Neural progenitor cell (in vitro differentiated cells): Measurements from ENCODE around the gene KRTAP10-2. TPM values are rescaled to one million over a fixed set of nuclear protein-coding genes. Genes with fewer than 3 reads are reported as not detected.
A peak's percentile ranks its signal among the peaks of the same experiment; 100 is the strongest.
"Not testable (repeated sequence)": the region's sequence is repeated elsewhere in the genome, so short reads cannot be mapped to it uniquely, and the experiment has no call there.

Experiments
- DNase-seq: peaks from one replicate; pipeline ENCODE4 v3.0.0-alpha.2; 2016; ENCODE audit warnings: low spot score
- H2AFZ ChIP-seq: fragments of 200-600 bp; sonication (generic); replicated peaks from 2 replicates; pipeline ENCODE4 v1.6.1; 2016; ENCODE audit warnings: antibody characterized with exemption
- H3F3A ChIP-seq: fragments of 200-600 bp; sonication (generic); 2 replicates; pipeline ENCODE4 v1.6.1; 2016; ENCODE audit warnings: antibody characterized with exemption, low read depth
- H3K27ac ChIP-seq: fragments of 200-600 bp; sonication (generic); 2 replicates; pipeline ENCODE4 v1.5.1; 2016; ENCODE audit warnings: mild to moderate bottlenecking
- H3K27me3 ChIP-seq: fragments of 200-600 bp; sonication (generic); 2 replicates; pipeline ENCODE4 v1.6.1; 2016; ENCODE audit warnings: mild to moderate bottlenecking, moderate library complexity
- H3K36me3 ChIP-seq: fragments of 200-600 bp; sonication (generic); 2 replicates; pipeline ENCODE4 v1.5.1; 2016
- H3K4me1 ChIP-seq: fragments of 200-600 bp; sonication (generic); 2 replicates; pipeline ENCODE4 v1.6.1; 2016; ENCODE audit warnings: mixed run types
- H3K4me2 ChIP-seq: fragments of 200-600 bp; sonication (generic); 2 replicates; pipeline ENCODE4 v1.6.1; 2016
- H3K4me3 ChIP-seq: fragments of 200-600 bp; sonication (generic); 2 replicates; pipeline ENCODE4 v1.5.1; 2016
- H3K79me2 ChIP-seq: fragments of 200-600 bp; sonication (generic); 2 replicates; pipeline ENCODE4 v1.6.1; 2016; ENCODE audit warnings: low read depth
- H3K9ac ChIP-seq: fragments of 200-600 bp; sonication (generic); 2 replicates; pipeline ENCODE4 v1.6.1; 2016
- H3K9me3 ChIP-seq: fragments of 200-600 bp; sonication (generic); 2 replicates; pipeline ENCODE4 v1.5.1; 2016; ENCODE audit warnings: low read depth
- H4K20me1 ChIP-seq: fragments of 200-600 bp; sonication (generic); 2 replicates; pipeline ENCODE4 v1.6.1; 2016; ENCODE audit warnings: low read depth
- H3K27ac Mint-ChIP-seq: 3 replicates; pipeline ENCODE4 v1.8.0; 2021; ENCODE audit warnings: mixed read lengths
- H3K27me3 Mint-ChIP-seq: 2 replicates; pipeline ENCODE4 v1.8.0; 2022; ENCODE audit warnings: low read depth, mild to moderate bottlenecking, inconsistent platforms, moderate library complexity, mixed read lengths; ENCODE audit not compliant: insufficient read depth
- H3K36me3 Mint-ChIP-seq: 3 replicates; pipeline ENCODE4 v1.8.0; 2021; ENCODE audit warnings: mixed read lengths
- H3K4me1 Mint-ChIP-seq: 3 replicates; pipeline ENCODE4 v1.8.0; 2021; ENCODE audit warnings: mixed read lengths
- H3K4me3 Mint-ChIP-seq: 3 replicates; pipeline ENCODE4 v1.8.0; 2021; ENCODE audit warnings: mild to moderate bottlenecking, moderate library complexity, mixed read lengths
- H3K9me3 Mint-ChIP-seq: 3 replicates; pipeline ENCODE4 v1.8.0; 2020; ENCODE audit warnings: mixed read lengths
- EZH2 ChIP-seq: fragments of 200-600 bp; sonication (generic); IDR thresholded peaks from 2 replicates; pipeline ENCODE4 v1.6.1; 2017; ENCODE audit warnings: antibody characterized with exemption, mild to moderate bottlenecking, moderate library complexity
- EZH2phosphoT487 ChIP-seq: fragments of 200-600 bp; sonication (generic); IDR thresholded peaks from 2 replicates; pipeline ENCODE4 v1.6.1; 2017; ENCODE audit warnings: antibody characterized with exemption
- total RNA-seq: library from RNA; depleted of rRNA; stranded (reverse); fragments of >200 nt; gene quantifications from 2 replicates; pipeline ENCODE4 v1.2.3, GENCODE V29; 2015; ENCODE audit warnings: low replicate concordance
- TF ChIP-seq, protein P1 (sequence below): fragments of 200-600 bp; sonication (generic); IDR thresholded peaks from 2 replicates; pipeline ENCODE4 v1.5.1; 2017; ENCODE audit warnings: antibody characterized with exemption, mild to moderate bottlenecking

KRTAP10-2 gene
- total RNA-seq, 1 donor from 2014 or later: not detected

DNA sequence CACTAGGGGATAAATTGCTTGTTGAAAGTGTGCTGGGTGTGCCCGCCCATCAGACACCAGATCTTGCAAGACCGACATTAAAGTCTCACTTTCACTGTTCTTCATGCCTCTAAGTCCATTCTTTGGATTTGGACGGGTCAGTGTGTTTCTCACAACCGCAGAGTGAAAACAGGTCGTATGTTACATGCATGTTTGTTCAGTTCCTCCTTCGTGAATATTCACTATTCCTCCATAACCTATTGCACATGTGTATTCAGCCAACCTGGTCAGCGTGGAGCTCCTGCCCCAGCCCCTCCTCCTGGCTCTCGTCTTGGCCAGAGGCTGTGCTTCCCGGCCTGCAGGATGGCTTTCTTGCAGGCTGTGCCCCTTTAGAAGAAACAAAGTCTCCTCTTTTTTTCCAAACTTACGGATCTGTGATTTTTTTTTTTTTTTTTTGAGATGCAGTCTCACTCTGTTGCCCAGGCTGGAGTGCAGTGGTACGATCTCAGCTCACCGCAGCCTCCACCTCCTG, 43.2 kb upstream of the KRTAP10-2 start:
- H3K27ac ChIP-seq: no peak overlapping the region
- Mint-ChIP-seq H3K27me3 (peaks cover 3% of the 10 kb centered on the region), H3K27ac (no peak overlapping the region)

DNA sequence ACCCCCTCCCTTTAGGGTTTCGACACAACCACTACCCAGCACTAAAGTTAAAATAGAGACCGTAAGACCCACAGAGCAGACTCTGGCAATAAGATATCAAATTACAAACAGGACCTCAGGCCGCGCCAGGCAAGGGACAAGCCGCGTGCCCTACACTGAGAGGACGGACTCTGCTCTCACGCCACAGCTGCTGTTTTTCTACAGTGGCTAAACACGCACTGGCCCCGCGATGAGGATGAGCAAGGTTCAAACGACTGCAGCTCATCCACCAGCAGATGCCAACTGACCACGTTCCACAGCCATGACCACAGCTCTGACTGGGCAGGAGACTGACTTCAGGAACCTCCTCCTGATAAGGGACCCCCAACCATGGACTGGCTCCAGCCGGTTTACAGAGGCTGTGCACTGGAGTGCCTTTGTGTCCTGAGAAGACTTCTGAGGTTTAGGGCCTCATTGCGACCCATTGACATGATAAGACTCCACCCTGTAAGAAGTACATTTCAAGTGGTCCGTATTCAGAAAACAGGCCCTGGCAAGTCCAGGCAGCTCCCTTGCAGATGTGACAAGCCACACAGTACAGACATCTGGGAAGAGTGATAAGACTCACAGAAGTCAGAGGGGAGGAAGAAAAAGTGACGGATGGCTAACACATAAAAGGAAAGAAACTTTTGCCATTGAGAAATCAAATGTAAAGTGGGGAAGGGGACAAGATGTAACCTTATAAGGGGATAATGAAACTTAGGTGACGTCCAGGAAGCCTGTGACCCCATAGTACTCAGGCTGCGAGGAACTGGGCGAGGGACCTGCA, 42.5 kb upstream of the KRTAP10-2 start:
- peak overlapping the region; percentile 62 for H3K27ac Mint-ChIP-seq
- H3K4me1 Mint-ChIP-seq: peaks cover 17% of the 10 kb centered on the region
- no peak overlapping the region for H2AFZ ChIP-seq
- no peaks in the 10 kb centered on the region for H3K36me3 ChIP-seq
- H3K9me3 Mint-ChIP-seq: peaks cover 2% of the 10 kb centered on the region
- no peak for TF ChIP-seq EZH2phosphoT487
- no peak for TF ChIP-seq EZH2
- TF ChIP-seq, protein P1, sequence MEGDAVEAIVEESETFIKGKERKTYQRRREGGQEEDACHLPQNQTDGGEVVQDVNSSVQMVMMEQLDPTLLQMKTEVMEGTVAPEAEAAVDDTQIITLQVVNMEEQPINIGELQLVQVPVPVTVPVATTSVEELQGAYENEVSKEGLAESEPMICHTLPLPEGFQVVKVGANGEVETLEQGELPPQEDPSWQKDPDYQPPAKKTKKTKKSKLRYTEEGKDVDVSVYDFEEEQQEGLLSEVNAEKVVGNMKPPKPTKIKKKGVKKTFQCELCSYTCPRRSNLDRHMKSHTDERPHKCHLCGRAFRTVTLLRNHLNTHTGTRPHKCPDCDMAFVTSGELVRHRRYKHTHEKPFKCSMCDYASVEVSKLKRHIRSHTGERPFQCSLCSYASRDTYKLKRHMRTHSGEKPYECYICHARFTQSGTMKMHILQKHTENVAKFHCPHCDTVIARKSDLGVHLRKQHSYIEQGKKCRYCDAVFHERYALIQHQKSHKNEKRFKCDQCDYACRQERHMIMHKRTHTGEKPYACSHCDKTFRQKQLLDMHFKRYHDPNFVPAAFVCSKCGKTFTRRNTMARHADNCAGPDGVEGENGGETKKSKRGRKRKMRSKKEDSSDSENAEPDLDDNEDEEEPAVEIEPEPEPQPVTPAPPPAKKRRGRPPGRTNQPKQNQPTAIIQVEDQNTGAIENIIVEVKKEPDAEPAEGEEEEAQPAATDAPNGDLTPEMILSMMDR: no peak
- peaks cover 17% of the 10 kb centered on the region for H3F3A ChIP-seq
- H3K27me3 ChIP-seq: no peaks in the 10 kb centered on the region
- H4K20me1 ChIP-seq: no peaks in the 10 kb centered on the region
- no peak overlapping the region for H3K4me3 Mint-ChIP-seq
- H3K9ac ChIP-seq: no peak overlapping the region
- H3K36me3 Mint-ChIP-seq: no peaks in the 10 kb centered on the region
- peaks cover 3% of the 10 kb centered on the region for H3K27me3 Mint-ChIP-seq
- DNase-seq: no peak
- no peak overlapping the region for H3K4me2 ChIP-seq
- H3K27ac ChIP-seq: no peak overlapping the region
- H3K4me3 ChIP-seq: no peak overlapping the region
- H3K79me2 ChIP-seq: no peaks in the 10 kb centered on the region
- peaks cover 3% of the 10 kb centered on the region for H3K9me3 ChIP-seq
- peaks cover 21% of the 10 kb centered on the region for H3K4me1 ChIP-seq

More for the DNA sequence above, 43.2 kb upstream of the KRTAP10-2 start:
- Histone ChIP-seq H3K36me3 (no peaks in the 10 kb centered on the region), H3K4me1 (peaks cover 25% of the 10 kb centered on the region), H3K9me3 (peaks cover 3% of the 10 kb centered on the region), H4K20me1 (no peaks in the 10 kb centered on the region), H3F3A (peaks cover 24% of the 10 kb centered on the region), H3K4me2 (no peak overlapping the region), H3K9ac (no peak overlapping the region), H3K79me2 (no peaks in the 10 kb centered on the region), H3K4me3 (no peak overlapping the region), H3K27me3 (no peaks in the 10 kb centered on the region), H2AFZ (no peak overlapping the region)
- DNase-seq: no peak
- H3K4me3 Mint-ChIP-seq: no peak overlapping the region
- H3K4me1 Mint-ChIP-seq: peaks cover 15% of the 10 kb centered on the region
- no peaks in the 10 kb centered on the region for H3K36me3 Mint-ChIP-seq
- peaks cover 2% of the 10 kb centered on the region for H3K9me3 Mint-ChIP-seq
- TF ChIP-seq EZH2 (no peak), EZH2phosphoT487 (no peak)
- TF ChIP-seq, protein P1: no peak

DNA sequence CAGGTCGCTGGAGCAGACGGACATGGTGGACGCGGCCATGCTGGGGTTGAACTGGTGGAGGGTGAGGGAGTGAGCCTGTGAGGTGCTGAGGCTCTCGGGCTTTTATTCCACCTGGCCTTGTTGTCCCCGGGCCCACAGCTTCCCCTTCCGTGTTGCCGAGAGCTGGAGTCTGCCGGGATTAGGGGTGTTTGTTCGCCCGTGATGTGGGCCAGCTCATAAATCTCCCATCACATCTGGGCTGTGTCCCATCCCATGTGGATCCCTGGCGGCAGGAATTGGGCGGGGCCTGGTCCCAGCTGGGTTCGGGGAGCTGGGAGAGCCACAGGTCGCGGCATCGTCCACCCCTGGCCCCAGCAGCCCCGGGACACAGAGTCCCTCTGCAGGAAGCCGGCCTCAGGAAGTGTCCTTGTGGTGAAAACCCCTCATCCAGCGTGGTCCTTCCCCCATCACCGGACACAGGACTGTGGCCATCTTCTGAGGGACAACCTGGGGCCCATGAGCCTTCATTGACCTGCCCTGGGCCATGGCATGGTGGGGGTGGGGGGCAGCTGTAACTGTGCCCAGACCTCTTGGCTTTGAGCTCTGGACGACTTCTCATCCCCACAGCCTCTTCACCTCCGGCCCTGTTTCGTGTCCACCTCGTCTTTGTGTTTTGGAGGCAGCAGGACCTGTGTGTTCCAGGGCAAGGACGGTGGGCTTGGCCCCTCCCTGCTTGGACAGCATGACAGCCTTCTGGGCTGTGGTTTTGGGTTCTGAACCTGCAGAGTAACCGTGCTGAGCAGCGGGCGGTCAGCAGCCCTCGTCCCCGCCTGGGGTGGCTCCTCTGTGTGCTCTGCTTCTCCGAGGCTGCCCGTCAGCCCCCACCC, 41.4 kb upstream of the KRTAP10-2 start, which contains the start of gene KRTAP10-6:
KRTAP10-6 (minus strand) TSS at position 60 of the 866 bp plus-strand sequence; CDS start at position 39, 21 bp downstream.
- DNase-seq: no peak
- H3K27me3 Mint-ChIP-seq: peaks cover 3% of the 10 kb centered on the region
- TF ChIP-seq, protein P1: no peak
- TF ChIP-seq EZH2 (no peak), EZH2phosphoT487 (no peak)
- Histone ChIP-seq H3K27ac (no peak within 1 kb of the TSS), H3K4me1 (peaks cover 12% of the 10 kb centered on the region), H2AFZ (peak within 1 kb of the TSS; percentile 42), H3K4me3 (no peak within 1 kb of the TSS), H3K27me3 (no peaks in the 10 kb centered on the region), H3K9me3 (no peaks in the 10 kb centered on the region), H3K79me2 (no peaks in the 10 kb centered on the region), H3F3A (peaks cover 6% of the 10 kb centered on the region), H3K9ac (no peak within 1 kb of the TSS), H4K20me1 (no peaks in the 10 kb centered on the region), H3K4me2 (no peak within 1 kb of the TSS), H3K36me3 (no peaks in the 10 kb centered on the region)
- no peak within 1 kb of the TSS for H3K4me3 Mint-ChIP-seq
- peaks cover 15% of the 10 kb centered on the region for H3K4me1 Mint-ChIP-seq
- peak within 1 kb of the TSS; percentile 62 for H3K27ac Mint-ChIP-seq
- H3K9me3 Mint-ChIP-seq: no peaks in the 10 kb centered on the region
- H3K36me3 Mint-ChIP-seq: no peaks in the 10 kb centered on the region

DNA sequence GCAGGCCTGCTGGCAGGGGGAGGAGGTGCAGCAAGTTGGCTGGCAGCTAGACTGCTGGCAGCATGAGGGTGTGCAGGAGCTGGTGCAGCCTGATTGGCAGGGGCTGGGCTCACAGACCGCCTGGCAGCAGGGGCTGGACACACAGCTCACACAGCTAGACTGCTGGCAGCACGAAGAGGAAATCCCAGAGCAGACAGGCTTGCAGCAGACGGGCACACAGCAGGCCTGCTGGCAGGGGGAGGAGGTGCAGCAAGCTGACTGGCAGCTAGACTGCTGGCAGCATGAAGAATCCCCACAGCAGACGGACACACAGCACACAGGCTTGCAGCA, 40.5 kb upstream of the KRTAP10-2 start:
- H3K27me3 ChIP-seq, H3K27ac ChIP-seq, DNase-seq, H4K20me1 ChIP-seq, H3F3A ChIP-seq, H3K4me1 ChIP-seq, H3K9ac ChIP-seq, H3K9me3 Mint-ChIP-seq, H3K4me2 ChIP-seq, H3K27ac Mint-ChIP-seq, H3K9me3 ChIP-seq, H2AFZ ChIP-seq, H3K4me3 Mint-ChIP-seq, H3K27me3 Mint-ChIP-seq, H3K4me3 ChIP-seq, H3K36me3 Mint-ChIP-seq, H3K36me3 ChIP-seq, H3K79me2 ChIP-seq: not testable (repeated sequence)
- H3K4me1 Mint-ChIP-seq: peaks cover 15% of the 10 kb centered on the region
